Measurements from ENCODE around the gene LRRC46. TPM values are rescaled to one million over a fixed set of nuclear protein-coding genes. Genes with fewer than 3 reads are reported as not detected.

Gene LRRC46, protein sequence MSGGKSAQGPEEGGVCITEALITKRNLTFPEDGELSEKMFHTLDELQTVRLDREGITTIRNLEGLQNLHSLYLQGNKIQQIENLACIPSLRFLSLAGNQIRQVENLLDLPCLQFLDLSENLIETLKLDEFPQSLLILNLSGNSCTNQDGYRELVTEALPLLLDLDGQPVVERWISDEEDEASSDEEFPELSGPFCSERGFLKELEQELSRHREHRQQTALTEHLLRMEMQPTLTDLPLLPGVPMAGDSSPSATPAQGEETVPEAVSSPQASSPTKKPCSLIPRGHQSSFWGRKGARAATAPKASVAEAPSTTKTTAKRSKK
- 0.10 and 0.20 TPM in 2 replicates for total RNA-seq

GRCh38 chr17:47831003-47831933, at the start of gene LRRC46, which contains the start of gene MRPL10:
LRRC46 (plus strand) TSS chr17:47831670; CDS start chr17:47831990, 320 bp downstream.
MRPL10 (minus strand) TSS chr17:47831541; CDS start chr17:47831511, 30 bp downstream.

GRCh38 chr17:47821424-47822391, 9.8 kb upstream of the LRRC46 start, which contains the start of gene OSBPL7:
OSBPL7 (minus strand) TSS chr17:47821794; CDS start chr17:47820278, 1,516 bp downstream.

DNA sequence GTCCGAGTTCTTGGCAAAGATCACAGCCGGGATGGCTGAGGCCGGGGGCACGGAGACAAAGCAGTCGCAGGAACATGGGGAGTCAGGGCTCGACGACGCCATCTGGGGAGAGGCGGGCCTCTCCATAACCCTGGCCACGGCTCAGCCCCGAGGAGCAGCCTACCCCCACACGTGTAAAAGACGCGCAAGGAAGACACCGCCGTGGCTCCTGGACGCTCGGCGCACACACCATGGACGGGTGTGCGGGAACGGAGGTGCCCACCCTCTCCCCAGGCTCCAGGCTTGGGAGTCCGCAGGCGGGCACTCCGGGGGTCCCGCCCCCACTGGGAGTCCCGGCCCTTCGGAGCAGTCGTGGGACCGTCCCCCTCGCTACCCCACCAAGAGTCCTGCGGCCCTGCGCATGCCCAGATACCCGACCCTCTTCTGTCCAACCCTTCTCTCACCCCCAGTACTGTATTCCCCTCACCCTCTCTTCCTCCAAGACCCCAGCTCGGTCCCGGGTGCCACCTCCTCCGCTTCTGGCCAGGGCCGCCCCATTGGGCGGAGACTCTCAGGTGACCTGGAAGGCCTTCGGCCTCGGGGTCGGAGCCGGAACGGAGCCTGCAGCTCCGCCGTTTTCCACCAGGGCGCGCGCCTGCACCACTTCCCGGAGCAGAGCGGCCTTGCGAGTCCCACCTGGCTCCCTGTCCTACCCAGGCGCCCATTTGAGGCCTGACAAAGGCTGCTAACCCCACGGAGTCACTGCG, 9.4 kb downstream of the LRRC46 start, which contains the start of gene SCRN2:
SCRN2 (minus strand) TSS at position 532 of the 746 bp plus-strand sequence; CDS start at position 102, 430 bp downstream.

DNA sequence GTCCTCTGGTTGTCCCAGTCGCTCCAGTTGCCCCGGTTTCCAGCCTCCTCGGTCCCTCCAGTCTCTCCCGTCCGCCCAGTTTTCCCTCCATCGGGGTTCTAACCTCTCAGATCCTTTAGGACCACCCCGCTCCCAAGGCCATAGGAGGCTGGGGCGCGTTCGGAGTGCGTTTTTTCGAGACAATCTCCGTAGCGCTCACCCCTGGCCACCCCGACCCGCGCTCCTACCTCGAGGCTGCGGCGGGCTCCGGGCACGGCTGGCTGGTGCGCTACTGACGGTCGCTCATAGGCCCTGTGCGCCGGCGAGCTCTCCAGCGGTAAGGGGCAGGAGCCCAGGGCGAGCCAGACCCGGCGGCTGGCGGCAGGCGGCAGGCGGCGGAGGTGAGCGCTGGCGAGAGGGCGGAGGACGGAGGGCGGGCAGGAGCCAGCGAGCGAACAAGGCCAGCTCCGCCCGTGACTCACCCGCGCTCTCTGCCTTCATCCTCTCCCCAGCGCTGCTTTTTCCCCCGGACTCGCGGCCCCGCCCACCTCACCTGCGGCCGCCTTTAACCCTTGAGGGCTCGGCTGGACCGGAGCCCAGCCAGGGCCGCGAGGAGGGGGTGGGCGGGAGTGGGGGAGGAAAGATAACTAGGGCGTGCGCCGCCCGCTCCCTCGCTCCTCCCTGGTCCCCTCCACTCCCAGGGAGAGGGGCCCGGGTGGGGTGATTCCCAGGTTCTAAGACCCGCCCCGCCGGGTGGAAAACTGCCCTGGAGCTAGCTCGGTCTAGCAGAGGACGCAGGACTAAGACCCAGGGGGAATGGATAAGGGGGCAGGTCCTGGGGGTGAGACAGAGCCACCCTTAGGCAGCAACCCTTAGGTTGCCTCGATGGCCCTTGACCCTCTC, 19.5 kb downstream of the LRRC46 start, which contains the start of gene SP6:
SP6 (minus strand) TSS at position 472 of the 882 bp plus-strand sequence. CDS start 2,734 bp downstream, outside the sequence.

Other genes with a start within 250 kb of the LRRC46 start
- gene KPNB1, start 181.8 kb upstream of the LRRC46 start, total RNA-seq: 327 and 374 TPM in 2 replicates
- 9.9 and 12.5 TPM in 2 replicates for gene TBKBP1, start 137.5 kb upstream of the LRRC46 start, total RNA-seq
- not detected in 2 replicates for gene TBX21, start 98.4 kb upstream of the LRRC46 start, total RNA-seq
- gene OSBPL7, start 9.9 kb upstream of the LRRC46 start, total RNA-seq: 6.0 and 6.7 TPM in 2 replicates
- gene MRPL10, start 129 bp upstream of the LRRC46 start, total RNA-seq: 23.0 and 24.5 TPM in 2 replicates
- 27.0 and 29.8 TPM in 2 replicates for gene SCRN2, start 9.6 kb downstream of the LRRC46 start, total RNA-seq
- gene SP6, start 19.5 kb downstream of the LRRC46 start, total RNA-seq: 0.07 and 0.23 TPM in 2 replicates
- 1.6 and 1.8 TPM in 2 replicates for gene SP2, start 64.6 kb downstream of the LRRC46 start, total RNA-seq
- gene PNPO, start 109.9 kb downstream of the LRRC46 start, total RNA-seq: 22.6 and 25.1 TPM in 2 replicates
- gene PRR15L, start 126.2 kb downstream of the LRRC46 start, total RNA-seq: not detected in 2 replicates
- gene CDK5RAP3, start 139.4 kb downstream of the LRRC46 start, total RNA-seq: 69.5 and 106 TPM in 2 replicates
- 50.5 and 62.9 TPM in 2 replicates for gene COPZ2, start 206.1 kb downstream of the LRRC46 start, total RNA-seq
- 302 and 435 TPM in 2 replicates for gene NFE2L1, start 216.7 kb downstream of the LRRC46 start, total RNA-seq

Data from smooth muscle cell of the pulmonary artery (primary cell).